ENCODE results near the gene HAO1.
"Not testable (repeated sequence)": the region's sequence is repeated elsewhere in the genome, so short reads cannot be mapped to it uniquely, and the experiment has no call there.

The HAO1 gene

DNA sequence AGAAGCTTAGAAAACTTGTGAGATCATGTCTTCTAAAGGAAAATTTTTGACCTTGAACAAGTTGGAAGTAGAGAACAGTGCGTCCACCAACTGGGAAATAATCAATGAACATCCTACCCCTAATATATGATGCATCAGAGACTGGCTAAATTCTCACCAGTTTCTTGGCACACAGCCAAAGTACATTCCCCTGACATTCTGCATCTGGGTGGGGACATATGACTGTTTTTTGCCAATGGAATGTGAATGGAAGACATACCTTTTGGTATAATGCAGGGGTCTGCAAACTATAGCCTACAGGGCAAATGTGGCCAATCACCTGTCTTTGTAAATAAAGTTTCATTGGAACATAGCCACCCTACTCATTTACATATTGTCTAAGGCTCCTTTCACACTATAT lies 84.7 kb downstream of the HAO1 start:
- no peak for DNase-seq (ENCODE audit: low spot score)

GRCh38 chr20:7853493-7853892 lies 86.8 kb downstream of the HAO1 start:
- DNase-seq (ENCODE audit: low spot score) = no peak

- no peak for DNase-seq (ENCODE audit: low spot score)
These were observed 89.3 kb downstream of the HAO1 start for GRCh38 chr20:7850775-7851490.

DNA sequence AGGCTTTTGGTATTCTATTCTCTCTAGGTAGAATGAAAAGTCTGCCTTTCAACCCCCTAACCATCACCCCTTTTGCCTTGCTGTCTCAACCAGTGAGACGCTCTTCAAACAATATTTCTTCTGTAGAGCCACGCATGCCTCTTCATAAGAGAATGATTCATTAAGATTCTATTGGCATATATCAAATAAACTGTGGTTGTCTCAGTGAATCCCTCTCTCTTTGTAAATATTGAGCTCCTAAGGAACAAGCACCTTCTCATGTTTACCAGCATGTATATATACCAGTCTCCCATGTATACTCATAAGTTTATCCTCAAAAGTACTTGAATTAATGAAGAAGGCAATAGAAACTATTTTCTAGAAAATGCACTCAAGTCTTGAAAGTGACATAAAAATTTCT lies 90.6 kb downstream of the HAO1 start:
- no peak for DNase-seq (ENCODE audit: low spot score)

- no peak for DNase-seq (ENCODE audit: low spot score)
These were observed 91.9 kb downstream of the HAO1 start for GRCh38 chr20:7848351-7848750.

- DNase-seq (ENCODE audit: low spot score) = no peak
These were observed 96.6 kb downstream of the HAO1 start for GRCh38 chr20:7843613-7844012.

DNA sequence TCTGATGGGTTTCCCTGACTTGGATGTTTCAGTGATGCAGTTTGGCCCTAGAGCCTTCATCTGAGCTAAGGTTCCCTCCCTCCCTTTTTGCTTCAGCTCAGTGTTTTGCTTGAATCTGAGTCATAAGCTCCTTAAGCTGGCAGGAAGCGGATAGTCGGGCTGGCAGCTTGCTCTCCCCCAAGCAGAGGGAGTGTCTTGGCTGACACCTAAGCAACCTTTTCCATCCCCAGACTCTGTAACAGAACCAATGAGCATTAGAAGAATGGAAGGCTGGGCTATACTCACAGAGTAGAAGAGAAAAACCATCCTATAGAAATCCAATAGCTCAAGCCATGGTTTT lies 98.3 kb downstream of the HAO1 start:
- no peak for DNase-seq (ENCODE audit: low spot score)

- DNase-seq (ENCODE audit: low spot score) = no peak
These were observed 98.8 kb downstream of the HAO1 start for GRCh38 chr20:7841291-7841970.

GRCh38 chr20:7836076-7836475 lies 104.2 kb downstream of the HAO1 start:
- DNase-seq (ENCODE audit: low spot score) = no peak

DNA sequence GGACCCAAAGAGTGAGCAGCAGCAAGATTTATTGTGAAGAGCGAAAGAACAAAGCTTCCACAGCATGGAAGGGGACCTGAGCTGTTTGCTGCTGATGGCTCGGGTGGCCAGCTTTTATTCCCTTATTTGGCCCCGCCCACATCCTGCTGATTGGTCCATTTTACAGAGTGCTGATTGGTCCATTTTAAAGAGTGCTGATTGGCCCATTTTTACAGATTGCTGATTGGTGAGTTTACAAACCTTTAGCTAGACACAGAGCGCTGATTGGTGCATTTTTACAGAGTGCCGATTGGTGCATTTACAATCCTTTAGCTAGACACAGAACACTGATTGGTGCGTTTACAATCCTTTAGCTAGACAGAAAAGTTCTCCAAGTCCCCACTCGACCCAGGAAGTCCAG lies 105.8 kb downstream of the HAO1 start:
- DNase-seq (ENCODE audit: low spot score) = not testable (repeated sequence)

Measured in HuH-7.5 (cell line).